LNCAP (cell line): ENCODE results near the gene KCNQ2.

Source experiments
- TF ChIP-seq, protein P1 (sequence below): fragments of 450-650 bp; IDR thresholded peaks from 2 replicates; pipeline ENCODE4 v1.5.1; 2017; ENCODE audit warnings: mild to moderate bottlenecking

Gene KCNQ2

GRCh38 chr20:63484236-63484635 lies 11.8 kb upstream of the KCNQ2 start:
- TF ChIP-seq, protein P1, sequence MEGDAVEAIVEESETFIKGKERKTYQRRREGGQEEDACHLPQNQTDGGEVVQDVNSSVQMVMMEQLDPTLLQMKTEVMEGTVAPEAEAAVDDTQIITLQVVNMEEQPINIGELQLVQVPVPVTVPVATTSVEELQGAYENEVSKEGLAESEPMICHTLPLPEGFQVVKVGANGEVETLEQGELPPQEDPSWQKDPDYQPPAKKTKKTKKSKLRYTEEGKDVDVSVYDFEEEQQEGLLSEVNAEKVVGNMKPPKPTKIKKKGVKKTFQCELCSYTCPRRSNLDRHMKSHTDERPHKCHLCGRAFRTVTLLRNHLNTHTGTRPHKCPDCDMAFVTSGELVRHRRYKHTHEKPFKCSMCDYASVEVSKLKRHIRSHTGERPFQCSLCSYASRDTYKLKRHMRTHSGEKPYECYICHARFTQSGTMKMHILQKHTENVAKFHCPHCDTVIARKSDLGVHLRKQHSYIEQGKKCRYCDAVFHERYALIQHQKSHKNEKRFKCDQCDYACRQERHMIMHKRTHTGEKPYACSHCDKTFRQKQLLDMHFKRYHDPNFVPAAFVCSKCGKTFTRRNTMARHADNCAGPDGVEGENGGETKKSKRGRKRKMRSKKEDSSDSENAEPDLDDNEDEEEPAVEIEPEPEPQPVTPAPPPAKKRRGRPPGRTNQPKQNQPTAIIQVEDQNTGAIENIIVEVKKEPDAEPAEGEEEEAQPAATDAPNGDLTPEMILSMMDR = no peak

DNA sequence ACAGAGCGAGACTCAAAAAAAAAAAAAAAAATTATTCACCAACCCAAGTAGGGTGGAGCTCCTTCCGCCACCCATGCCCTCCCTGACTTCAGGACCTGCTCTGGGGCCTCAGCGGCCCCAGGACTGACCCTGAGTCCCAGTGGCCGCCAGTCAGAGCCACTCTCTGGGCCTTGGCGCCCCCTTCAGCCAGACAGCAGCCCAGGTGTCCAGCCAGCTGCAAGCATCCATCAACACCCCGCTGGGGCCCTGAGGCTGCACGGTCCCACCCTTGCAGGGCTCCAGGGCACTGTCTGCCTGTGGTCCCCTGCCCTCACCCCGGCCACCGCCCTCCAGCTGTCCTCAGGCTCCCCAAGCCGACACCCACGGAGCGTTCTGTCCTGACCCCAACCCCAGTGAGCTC lies 11.4 kb upstream of the KCNQ2 start:
- TF ChIP-seq, protein P1 = no peak

GRCh38 chr20:63482021-63482587 lies 9.6 kb upstream of the KCNQ2 start:
- TF ChIP-seq, protein P1 = no peak

- TF ChIP-seq, protein P1 = no peak
These were observed 9.0 kb upstream of the KCNQ2 start for GRCh38 chr20:63481503-63481902.

- TF ChIP-seq, protein P1 = no peak
These were observed 6.2 kb upstream of the KCNQ2 start for GRCh38 chr20:63478346-63479302.

DNA sequence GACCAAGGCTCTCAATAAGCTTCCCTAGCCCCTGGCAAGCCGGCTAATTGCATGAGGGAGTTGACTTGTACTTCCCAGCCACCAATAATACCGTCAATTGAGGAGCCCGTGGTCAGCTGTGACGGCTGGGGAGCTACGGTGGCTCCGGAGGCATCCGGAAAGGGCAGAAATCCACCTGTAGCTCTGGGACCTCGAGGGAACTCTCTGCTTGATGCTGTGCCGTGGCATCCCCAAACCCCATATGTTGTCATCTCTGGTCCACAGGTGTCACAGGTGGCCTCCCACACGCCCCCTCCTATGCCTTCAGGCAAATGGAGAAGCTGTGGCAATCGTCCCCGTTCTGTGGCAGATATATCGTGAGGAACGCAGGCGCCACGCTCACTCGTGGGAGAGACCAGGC lies 5.5 kb upstream of the KCNQ2 start:
- TF ChIP-seq, protein P1 = no peak

DNA sequence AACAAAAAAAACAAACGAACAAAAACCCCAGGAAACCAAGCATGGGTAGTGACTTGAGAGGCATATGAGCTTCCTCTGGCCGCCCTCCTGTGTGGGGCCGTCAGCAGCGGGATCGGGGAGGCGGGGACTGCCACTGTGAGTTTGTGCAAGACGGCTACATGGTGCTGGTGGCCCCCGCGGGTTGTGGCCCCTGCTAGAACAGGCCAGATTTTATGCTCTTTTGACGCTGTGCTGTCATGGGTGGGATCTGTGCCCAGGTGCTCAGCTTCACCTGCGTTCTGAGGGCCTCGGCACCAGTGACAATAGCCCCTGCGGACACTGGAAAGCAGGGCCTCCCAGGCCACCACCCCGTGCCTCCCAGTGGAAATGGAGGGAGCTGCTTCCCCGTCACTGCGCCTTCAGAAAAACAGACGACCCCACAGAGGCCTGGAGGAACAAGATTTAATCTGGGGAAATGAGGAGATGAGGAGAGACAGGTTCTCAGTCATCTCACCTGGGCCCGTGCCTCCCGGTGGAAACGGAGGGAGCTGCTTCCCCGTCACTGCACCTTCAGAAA lies 4.7 kb upstream of the KCNQ2 start:
- TF ChIP-seq, protein P1 = no peak
